Stimulated activated CD4-positive, alpha-beta T cell treated with anti-CD3 and anti-CD28 coated beads, Interleukin-15, amount 100 ng/mL, for 48 hours (primary cell): ENCODE data around the gene PPP1R8.

Source experiments
- DNase-seq, 2 donors: peaks; one replicate each; pipeline ENCODE4 v3.0.0-alpha.2; 2020; ENCODE audit warnings: low read depth in 2 of 2

Gene PPP1R8

GRCh38 chr1:27894521-27894920 is 63.9 kb downstream of the PPP1R8 start:
- DNase-seq: no peak
